OCI-LY3 (cell line): ENCODE data around the gene TMEM191C.
"Not testable (repeated sequence)": the region's sequence is repeated elsewhere in the genome, so short reads cannot be mapped to it uniquely, and the experiment has no call there.

Experiments
- EZH2phosphoT487 ChIP-seq: fragments of 200-600 bp; shearing (Covaris generic); IDR thresholded peaks from 2 replicates; pipeline ENCODE4 v1.6.1; 2018; ENCODE audit warnings: antibody characterized with exemption, mixed run types, low read depth
- TF ChIP-seq, protein P1 (sequence below): fragments of 200-600, 300-600 bp; sonication (generic); IDR thresholded peaks from 2 replicates; pipeline ENCODE4 v1.5.1; 2014; ENCODE audit warnings: antibody characterized with exemption, low read length, low read depth

DNA sequence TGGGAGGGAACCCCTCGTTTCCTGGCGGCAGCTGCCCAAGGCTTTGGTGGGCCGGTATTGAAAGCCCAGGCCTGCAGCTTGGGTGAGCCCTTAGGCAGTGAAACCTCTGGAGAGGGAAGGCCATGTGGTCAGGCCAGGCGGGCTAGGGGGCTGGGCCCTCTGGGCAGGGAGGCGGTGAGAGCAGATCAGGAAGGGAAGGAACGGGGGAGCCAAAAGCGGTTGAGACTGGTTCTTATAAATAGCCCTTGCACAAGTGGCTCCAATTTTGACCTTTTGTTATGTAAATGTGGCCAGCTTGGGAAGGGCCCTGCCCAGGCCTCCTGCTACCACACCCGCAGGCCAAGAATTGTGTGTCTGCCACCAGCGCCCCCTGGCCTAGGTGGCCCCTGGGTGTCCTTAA is 25.1 kb upstream of the TMEM191C start:
- TF ChIP-seq, protein P1, sequence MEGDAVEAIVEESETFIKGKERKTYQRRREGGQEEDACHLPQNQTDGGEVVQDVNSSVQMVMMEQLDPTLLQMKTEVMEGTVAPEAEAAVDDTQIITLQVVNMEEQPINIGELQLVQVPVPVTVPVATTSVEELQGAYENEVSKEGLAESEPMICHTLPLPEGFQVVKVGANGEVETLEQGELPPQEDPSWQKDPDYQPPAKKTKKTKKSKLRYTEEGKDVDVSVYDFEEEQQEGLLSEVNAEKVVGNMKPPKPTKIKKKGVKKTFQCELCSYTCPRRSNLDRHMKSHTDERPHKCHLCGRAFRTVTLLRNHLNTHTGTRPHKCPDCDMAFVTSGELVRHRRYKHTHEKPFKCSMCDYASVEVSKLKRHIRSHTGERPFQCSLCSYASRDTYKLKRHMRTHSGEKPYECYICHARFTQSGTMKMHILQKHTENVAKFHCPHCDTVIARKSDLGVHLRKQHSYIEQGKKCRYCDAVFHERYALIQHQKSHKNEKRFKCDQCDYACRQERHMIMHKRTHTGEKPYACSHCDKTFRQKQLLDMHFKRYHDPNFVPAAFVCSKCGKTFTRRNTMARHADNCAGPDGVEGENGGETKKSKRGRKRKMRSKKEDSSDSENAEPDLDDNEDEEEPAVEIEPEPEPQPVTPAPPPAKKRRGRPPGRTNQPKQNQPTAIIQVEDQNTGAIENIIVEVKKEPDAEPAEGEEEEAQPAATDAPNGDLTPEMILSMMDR = not testable (repeated sequence)
- not testable (repeated sequence) for TF ChIP-seq EZH2phosphoT487
